Muscle layer of duodenum (tissue), 2 donors: ENCODE data around the gene MBD2.
"Not testable (repeated sequence)": the region's sequence is repeated elsewhere in the genome, so short reads cannot be mapped to it uniquely, and the experiment has no call there.

ENCODE experiments used
- H3K27ac ChIP-seq: one replicate; pipeline ENCODE4 v1.7.0; 2013; ENCODE audit warnings: mild to moderate bottlenecking, low read length
- H3K27me3 ChIP-seq: one replicate; pipeline ENCODE4 v1.7.0; 2013; ENCODE audit warnings: low read depth, mild to moderate bottlenecking, control low read depth, low read length
- H3K36me3 ChIP-seq, 2 donors: one replicate each; pipeline ENCODE4 v1.7.0; 2013; ENCODE audit warnings: low read length in 2 of 2, control low read depth in 1 of 2, mild to moderate bottlenecking in 1 of 2; ENCODE audit not compliant: insufficient read depth in 2 of 2, control insufficient read depth in 1 of 2
- H3K4me1 ChIP-seq, 2 donors: one replicate each; pipeline ENCODE4 v1.7.0; 2013; ENCODE audit warnings: low read length in 2 of 2, mild to moderate bottlenecking in 2 of 2, control low read depth in 1 of 2, moderate library complexity in 1 of 2; ENCODE audit not compliant: insufficient read depth in 2 of 2, control insufficient read depth in 1 of 2
- H3K4me3 ChIP-seq, 2 donors: one replicate each; pipeline ENCODE4 v1.7.0; 2013; ENCODE audit warnings: low read length in 2 of 2, low read depth in 1 of 2, mild to moderate bottlenecking in 1 of 2
- H3K9me3 ChIP-seq, 2 donors: one replicate each; pipeline ENCODE4 v1.7.0; 2013; ENCODE audit warnings: low read length in 2 of 2, control low read depth in 1 of 2, mild to moderate bottlenecking in 1 of 2; ENCODE audit not compliant: control insufficient read depth in 1 of 2
- donor health status: healthy.

MBD2 gene

DNA sequence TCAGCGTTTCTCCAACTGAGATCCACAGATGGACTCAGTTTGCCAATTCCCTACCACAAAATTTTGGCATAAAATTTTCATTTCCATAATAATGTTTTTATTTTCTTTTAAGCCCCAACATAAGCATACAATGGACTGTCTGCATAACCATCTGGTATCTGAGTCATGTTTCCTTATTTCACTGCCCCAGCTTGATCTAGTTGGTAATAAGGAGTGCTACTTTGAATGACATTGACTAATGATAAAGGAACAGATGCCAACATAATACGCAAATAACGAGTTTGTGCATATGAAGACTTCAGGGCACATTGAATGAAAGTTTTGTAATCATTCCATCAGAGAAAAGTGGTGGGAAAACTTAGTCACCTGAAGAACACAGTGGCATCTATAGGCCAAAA, 8.8 kb upstream of the MBD2 start:
- Histone ChIP-seq H3K27me3 (no peaks in the 10 kb centered on the region), H3K9me3 (no peaks in the 10 kb centered on the region), H3K27ac (no peak overlapping the region), H3K36me3 (no peaks in the 10 kb centered on the region), H3K4me1 (no peaks in the 10 kb centered on the region), H3K4me3 (no peak overlapping the region)

- Histone ChIP-seq H3K9me3 (no peaks in the 10 kb centered on the region), H3K27me3 (no peaks in the 10 kb centered on the region), H3K4me1 (no peaks in the 10 kb centered on the region), H3K4me3 (no peak overlapping the region), H3K36me3 (no peaks in the 10 kb centered on the region), H3K27ac (no peak overlapping the region)
These were observed 8.2 kb upstream of the MBD2 start for GRCh38 chr18:54232485-54233227.

GRCh38 chr18:54229421-54230059, 5.1 kb upstream of the MBD2 start:
- Histone ChIP-seq H3K27ac (no peak overlapping the region), H3K4me1 (no peaks in the 10 kb centered on the region), H3K36me3 (no peaks in the 10 kb centered on the region), H3K4me3 (no peak overlapping the region), H3K9me3 (no peaks in the 10 kb centered on the region), H3K27me3 (no peaks in the 10 kb centered on the region)

DNA sequence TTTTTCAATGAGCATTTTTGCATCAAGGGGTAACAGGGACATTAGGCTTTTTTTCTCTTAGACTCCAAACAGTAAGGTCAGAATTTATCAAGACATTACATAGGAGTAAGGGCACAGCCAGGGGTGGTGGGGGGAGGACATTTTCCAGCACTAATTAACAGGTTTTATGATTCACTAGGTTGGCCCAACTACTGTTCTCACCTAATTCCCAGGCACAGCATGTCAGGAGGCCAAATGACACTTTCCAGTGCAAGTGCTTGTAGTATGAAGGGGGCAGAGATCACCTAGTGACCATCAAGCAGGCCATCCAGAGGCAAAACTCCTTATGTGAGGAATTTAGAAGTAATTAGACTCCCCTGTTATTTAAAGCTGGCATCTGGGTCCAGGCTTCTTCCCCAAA, 3.9 kb upstream of the MBD2 start:
- Histone ChIP-seq H3K36me3 (no peaks in the 10 kb centered on the region), H3K4me1 (peaks cover 0 to under 1% of the 10 kb centered on the region in 2 donors), H3K27ac (no peak overlapping the region), H3K27me3 (no peaks in the 10 kb centered on the region), H3K4me3 (no peak overlapping the region), H3K9me3 (no peaks in the 10 kb centered on the region)

DNA sequence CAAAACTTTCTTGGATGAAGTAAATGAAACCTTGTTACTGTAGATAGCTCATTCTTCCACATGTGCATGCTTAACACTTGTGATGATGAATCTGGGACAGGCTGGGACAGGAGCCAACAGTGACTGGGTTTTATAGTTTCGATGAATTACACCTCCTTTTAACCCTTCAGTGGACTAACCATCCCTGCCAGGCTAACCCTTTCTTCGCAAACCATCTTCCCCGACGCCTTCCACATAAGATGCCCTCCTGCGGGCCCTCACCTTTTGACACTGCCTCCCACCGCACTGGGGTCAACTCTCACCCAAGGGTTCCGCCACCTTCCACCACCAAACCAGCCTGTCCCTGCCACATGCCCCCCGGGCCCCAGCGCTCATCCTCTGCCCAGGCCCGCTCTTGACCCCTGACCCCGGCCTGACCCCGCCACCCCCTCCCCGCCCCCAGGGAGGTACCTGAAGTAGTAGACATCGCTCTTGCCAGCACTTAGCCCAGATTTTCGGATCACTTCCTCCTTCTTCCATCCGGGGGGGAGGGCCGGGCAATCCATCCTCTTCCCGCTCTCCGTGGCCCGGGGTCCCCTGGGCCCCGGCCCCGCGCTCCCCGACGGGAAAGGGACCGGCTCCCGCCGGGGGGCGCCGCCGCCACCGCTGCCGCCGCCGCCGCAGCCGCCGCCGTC, 764 bp downstream of the MBD2 start:
- no peaks in the 10 kb centered on the region for H3K36me3 ChIP-seq
- peak overlapping the region; percentile 74 for H3K27ac ChIP-seq
- peak overlapping the region; percentile 64 to 67 for H3K4me3 ChIP-seq
- no peaks in the 10 kb centered on the region for H3K27me3 ChIP-seq
- H3K9me3 ChIP-seq = no peaks in the 10 kb centered on the region
- peaks cover 23 to 28% of the 10 kb centered on the region in 2 donors for H3K4me1 ChIP-seq

GRCh38 chr18:54222922-54223567, 1.4 kb downstream of the MBD2 start:
- Histone ChIP-seq H3K27ac (peak overlapping the region; percentile 74), H3K4me1 (peaks cover 23 to 28% of the 10 kb centered on the region in 2 donors), H3K4me3 (peak overlapping the region; percentile 64 to 67)

DNA sequence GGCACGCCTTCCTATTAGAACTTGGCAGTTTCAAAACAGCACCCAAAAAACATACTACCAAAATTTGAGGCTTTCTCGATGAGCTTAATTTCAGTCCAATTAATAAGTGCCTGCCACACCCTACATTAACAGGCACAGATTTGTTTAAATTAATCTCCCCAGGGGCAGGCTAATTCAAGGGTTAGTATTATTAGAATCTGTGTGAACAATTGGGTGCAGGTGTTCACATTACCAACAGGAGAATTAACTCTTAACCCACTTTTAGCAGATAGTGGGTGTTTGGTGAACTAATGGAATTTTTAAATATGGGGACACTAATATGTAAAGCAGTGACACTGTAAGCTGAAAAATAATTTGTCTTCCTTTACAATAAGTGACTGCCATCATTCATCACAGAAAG, 4.1 kb downstream of the MBD2 start:
- Histone ChIP-seq H3K27ac (no peak overlapping the region), H3K9me3 (no peaks in the 10 kb centered on the region), H3K27me3 (no peaks in the 10 kb centered on the region), H3K4me1 (peaks cover 23 to 28% of the 10 kb centered on the region in 2 donors), H3K36me3 (no peaks in the 10 kb centered on the region), H3K4me3 (no peak overlapping the region)

More at GRCh38 chr18:54222922-54223567, 1.4 kb downstream of the MBD2 start:
- Histone ChIP-seq H3K36me3 (no peaks in the 10 kb centered on the region), H3K27me3 (no peaks in the 10 kb centered on the region), H3K9me3 (no peaks in the 10 kb centered on the region)

DNA sequence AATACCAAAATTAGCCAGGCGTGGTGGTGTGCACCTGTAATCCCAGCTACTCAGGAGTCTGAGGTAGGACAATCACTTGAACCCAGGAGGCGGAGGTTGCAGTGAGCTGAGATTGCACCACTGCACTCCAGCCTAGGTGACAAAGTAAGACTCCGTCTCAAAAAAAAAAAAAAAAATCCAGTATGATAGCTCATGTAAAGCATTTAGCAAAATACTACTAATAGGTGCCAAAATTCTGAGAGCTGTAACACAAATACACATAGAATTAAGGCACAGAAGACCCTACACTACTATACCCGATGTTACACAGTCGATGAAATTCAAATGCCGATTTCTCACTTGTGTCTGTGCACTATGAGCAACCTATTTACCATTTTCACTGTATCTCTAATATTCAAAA, 5.7 kb downstream of the MBD2 start:
- H3K27ac ChIP-seq, H3K27me3 ChIP-seq, H3K4me3 ChIP-seq, H3K9me3 ChIP-seq, H3K36me3 ChIP-seq: not testable (repeated sequence)
- peaks cover 23 to 30% of the 10 kb centered on the region in 2 donors for H3K4me1 ChIP-seq

GRCh38 chr18:54218299-54218698, 6.2 kb downstream of the MBD2 start:
- H3K4me3 ChIP-seq = no peak overlapping the region
- no peaks in the 10 kb centered on the region for H3K27me3 ChIP-seq
- H3K36me3 ChIP-seq = no peaks in the 10 kb centered on the region
- H3K27ac ChIP-seq = no peak overlapping the region
- H3K9me3 ChIP-seq = no peaks in the 10 kb centered on the region
- peaks cover 23 to 29% of the 10 kb centered on the region in 2 donors for H3K4me1 ChIP-seq

GRCh38 chr18:54217624-54218023, 6.8 kb downstream of the MBD2 start:
- Histone ChIP-seq H3K27ac (no peak overlapping the region), H3K27me3 (no peaks in the 10 kb centered on the region), H3K36me3 (no peaks in the 10 kb centered on the region), H3K4me1 (peaks cover 18 to 22% of the 10 kb centered on the region in 2 donors), H3K4me3 (no peak overlapping the region), H3K9me3 (no peaks in the 10 kb centered on the region)

- H3K4me1 ChIP-seq = peaks cover 0 to 2% of the 10 kb centered on the region in 2 donors
- no peaks in the 10 kb centered on the region for H3K36me3 ChIP-seq
- no peak overlapping the region for H3K27ac ChIP-seq
- no peak overlapping the region for H3K4me3 ChIP-seq
- no peaks in the 10 kb centered on the region for H3K27me3 ChIP-seq
- no peaks in the 10 kb centered on the region for H3K9me3 ChIP-seq
These were observed 9.4 kb downstream of the MBD2 start for GRCh38 chr18:54215069-54215468.
